SIG-M5 (cell line): ENCODE results near the gene RNF227.

ENCODE experiments used
- DNase-seq: peaks from one replicate; lab custom pipeline; 2025; lab: John Stamatoyannopoulos, UW

The RNF227 gene

DNA sequence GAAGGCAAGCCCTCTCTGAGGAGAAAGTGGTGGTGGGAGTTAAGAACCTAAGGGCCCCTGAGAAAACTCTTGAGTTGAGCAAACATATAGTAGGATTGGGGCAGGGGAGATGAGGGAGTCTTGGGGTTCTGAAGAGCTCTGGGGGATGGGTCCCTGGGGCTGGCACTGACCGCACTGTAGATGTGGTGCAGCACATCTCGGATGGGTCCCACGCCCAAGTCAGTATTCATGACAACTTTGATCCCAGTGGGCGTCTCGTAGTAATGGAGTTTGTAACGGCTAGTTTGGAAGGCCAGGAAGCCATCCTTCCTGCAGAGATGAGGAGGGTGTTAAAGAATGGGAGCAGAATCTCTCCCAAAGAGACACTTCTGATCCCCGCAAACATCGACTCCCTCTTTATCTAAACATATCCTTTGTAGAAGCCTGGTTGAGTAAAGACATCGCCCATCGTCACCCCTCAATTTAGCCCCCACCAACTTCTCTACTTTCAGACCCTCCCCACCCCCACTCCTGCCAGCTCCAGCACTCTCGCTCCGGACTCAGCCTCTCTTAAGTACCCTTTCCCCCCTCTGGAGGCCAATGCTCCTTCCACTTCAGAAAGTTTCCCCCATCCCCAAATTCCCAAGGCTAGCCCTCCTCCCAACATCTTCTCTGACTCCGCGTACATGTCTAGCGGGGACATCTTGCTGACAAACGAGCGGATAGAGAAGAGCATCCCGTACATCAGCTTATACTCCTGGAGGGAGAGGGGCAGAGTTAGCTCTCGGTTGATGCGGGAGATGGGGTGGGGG is 14.9 kb upstream of the RNF227 start:
- DNase-seq: no peak

DNA sequence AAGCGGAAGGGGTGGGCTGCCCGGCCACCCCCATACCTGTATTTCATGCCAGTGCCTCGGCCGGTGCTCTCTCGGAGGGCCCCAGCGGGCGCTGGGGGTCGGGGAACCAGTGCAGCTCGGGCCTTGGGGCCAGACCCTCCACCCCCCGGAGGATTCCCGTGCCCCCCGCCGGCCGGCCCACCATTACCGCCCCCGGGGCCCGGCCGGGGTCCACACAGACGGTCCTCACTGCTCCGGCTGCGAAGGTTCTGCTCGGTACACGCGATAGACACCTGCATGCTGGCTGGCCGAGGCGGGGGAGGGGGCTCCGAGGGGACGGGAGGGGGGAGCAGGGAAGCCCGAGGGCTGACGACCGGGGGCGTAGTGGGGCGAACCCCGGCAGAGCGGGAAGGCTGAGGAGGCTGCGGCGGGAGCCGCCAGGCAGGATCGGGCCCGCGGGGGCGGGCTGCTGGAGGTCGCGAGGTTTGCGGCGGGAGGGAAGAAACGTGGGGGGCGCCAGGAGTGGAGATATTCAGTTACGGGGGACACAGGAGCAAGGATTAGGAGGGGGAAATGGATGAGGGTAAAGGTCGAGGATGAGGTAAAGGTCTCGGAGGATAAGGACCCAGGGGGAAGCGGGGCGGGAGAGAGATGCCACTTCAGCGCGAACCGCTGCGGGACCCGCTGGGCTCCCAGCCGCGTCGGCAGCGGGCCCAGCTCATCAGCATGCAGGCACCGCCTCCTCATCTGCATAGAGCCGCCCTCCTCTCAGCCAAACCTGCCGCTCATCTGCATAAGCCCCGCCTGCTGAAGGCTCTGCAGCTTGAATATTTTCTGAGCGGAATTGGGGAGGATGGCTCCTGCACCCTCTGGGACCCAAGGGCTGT is 13.3 kb upstream of the RNF227 start, which contains the start of gene KCNAB3:
KCNAB3 (minus strand) TSS at position 699 of the 866 bp plus-strand sequence; CDS start at position 278, 421 bp downstream.
- DNase-seq: no peak

DNA sequence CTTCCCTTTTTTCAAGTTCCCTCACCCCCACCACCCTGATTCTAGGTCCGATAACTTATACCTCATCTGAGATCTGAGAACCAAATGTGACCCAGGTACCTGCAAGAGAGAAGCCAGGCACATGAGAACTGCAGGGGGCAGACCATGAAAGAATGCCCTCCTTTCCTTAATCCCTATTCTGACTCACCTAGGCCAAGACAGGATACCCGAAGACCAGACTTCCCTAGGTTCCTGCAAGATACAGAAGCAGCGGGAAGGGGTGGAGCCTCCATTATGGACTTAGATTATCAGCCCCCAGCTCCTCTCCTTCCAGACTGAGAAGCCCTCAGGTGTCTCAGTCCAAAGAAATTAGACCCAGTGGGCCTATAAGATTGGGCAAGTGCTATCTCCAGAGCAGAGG is 11.5 kb upstream of the RNF227 start:
- no peak for DNase-seq

DNA sequence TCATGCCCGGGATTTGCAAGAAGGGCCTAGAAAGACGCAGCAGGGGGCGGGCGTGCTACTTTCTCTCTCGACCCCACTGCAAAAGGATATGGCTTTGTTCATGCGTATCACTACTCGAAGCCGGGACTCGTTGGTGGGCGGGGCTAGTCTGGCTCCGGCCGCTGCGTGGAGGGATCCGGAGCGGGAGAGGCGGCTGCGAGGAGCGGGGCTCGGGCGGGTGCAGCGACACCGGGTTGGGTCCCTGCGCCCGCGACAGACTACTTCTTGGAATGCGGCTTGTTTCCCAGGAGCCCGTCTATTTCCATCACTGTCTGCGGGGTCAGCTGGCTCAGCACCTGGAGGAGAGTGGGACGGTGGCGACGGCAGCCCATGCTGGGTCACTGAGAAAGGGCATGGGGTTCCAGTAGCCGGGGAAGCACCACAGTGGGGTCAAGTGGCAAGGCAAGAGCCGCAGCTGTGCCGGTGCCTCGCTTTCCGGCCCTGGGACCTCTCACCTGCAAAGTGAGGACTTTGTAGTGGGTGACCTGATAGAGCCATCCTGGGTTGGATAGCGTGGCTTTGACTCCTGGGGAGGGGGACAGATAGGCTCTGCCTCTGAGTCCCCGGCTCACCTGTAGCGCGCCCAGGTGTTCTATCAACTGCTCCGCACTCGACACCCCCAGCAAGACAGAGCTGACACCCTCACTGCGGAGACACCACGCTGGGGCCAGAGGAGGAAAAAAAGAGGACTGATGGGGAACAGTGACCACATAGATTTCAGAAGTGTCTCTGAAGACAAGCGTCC is 6.9 kb upstream of the RNF227 start:
- no peak for DNase-seq

DNA sequence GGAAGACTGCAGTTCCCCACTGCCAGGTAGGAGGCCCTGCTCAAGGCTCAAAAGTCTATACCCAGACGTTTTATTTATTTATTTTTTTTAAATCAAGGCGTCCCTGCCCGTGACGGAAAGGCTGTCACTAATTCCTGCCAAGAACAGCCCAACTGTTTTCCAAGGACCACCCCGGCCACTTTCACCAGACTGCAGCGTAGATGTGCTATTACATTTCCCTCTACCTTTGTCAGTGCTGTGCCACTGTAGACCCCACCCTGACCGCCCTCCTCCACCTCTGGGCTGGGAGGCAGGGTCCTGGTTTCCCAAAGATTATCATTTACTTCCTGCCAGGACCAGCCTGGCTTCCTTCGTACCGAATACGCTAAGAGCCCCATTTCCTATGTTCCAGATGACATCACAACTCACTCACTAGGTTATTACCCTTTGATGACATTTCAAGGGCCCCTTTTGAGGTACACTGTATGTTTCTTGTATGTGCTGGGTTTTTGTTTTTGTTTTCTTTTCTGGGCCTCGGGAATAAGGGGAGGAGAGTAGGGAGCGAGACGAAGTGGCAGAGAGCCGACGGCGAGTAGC is 6.3 kb upstream of the RNF227 start:
- DNase-seq: no peak

DNA sequence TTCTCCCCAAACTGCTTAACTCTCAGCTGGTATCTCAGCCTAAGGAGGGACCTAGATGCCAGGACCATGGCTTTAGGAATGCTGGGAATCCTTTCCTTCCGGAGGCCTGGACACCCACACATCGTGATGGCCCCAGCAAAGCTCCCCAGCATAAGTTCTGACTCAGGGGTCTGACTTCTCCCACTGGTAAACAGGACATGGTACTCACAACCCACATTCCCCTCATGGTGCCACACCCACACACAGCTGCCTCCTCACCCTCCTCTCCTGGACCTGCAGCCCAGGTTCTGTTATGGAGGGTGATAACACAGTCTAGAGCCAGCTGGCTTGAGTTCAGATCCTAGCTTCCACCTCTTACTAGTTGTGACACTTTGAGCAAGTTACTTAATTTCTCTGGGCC is 719 bp upstream of the RNF227 start:
- DNase-seq: no peak

DNA sequence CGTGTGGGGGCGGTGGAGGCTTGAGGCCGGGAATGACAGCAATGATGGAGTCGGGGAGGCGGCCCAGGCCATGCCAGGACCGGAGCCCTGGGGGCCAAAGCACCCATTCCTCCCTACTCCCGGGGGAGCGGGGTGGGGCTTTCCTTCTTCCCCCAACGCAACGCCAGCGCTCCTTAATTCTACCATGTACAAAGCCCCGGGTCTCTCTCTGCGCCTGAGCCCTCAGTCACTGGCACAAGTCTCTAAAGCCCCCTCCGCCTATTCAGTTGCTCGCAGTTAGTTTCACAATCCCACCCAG is 245 bp upstream of the RNF227 start:
- DNase-seq: no peak

DNA sequence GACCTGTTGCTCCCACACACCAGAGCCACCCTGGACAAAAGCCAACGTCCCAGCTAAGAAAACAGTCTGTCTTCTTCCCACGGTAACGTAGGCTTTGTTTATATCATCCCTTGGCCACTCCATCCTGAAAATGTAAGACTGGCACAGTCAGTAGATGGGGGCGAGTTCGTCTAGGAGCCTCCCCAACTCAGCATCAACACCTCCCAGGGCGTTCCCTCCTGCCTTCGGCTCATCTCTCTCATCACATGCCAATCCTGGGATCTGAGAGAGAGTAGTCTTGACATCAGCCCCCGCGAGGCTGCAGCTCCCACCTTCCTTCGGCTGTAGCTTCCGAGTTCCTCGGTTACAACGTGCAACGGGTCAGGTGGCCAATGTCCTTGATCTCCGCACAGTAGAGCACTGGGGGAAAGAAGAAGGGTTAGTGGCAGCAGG is 894 bp downstream of the RNF227 start:
- DNase-seq: no peak

DNA sequence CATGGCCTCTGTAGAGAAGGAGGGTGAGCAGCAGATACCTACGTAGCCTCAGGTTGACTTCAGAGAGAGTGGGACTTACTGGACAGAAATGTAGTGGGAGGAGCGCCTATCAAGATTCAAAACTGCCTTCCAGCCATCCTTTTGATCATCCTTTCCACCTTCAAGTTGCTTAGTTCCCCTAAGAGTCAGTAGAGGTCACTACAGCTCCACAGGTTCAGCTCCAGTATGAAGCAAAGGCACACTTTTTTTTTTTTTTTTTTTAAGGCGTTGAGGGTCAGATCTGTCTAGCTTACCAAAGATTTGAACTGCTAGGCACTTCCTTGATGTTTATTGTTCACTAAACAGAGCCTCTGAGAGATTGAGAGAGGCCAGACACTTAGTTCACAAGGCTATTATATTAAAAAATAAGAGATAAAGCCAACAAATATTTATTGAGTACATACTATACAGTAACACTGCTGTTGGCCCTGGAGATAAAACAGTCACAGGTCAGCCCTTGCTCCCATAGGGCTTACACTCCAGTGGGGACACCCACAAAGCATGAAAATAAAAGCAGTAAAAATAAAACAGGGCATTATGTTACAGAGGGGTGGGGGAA is 3.1 kb downstream of the RNF227 start:
- DNase-seq: peak; percentile 40

DNA sequence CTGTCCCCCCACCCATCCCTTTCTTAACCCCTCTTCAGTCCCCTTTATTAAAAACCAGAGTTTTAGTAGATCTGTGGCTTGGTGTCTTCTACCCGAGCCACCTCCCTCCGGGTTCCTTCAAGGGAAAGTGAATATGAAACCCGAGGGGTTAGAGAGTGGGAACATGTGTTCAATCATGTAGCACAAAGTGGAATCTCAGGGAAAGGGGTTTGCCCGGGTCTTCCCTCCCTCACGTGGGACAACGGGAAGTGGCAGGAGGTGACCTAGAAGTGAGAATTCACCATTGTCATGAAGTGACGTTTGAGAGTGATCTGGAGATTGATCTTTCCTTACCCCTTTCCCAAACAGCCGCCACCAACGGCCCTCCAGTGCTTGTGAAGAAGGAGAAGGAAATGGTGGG is 5.0 kb downstream of the RNF227 start:
- DNase-seq: no peak

DNA sequence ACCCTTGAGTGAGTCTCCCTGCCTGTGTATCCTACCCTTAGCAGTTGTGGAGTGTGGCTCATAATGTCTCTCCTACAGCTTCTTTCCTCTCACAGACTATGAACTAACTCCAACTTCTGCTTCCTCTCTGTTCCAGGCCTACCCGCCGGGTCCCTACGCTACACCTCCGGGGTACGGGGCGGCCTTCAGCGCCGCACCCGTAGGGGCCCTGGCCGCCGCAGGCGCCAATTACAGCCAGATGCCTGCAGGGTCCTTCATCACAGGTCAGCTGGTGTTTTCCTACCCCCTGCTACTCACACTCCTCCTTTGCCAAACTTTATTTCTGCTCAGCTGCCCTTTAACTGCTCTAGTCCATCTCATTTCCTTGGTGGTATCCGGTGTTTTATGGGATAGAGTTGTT is 5.4 kb downstream of the RNF227 start:
- DNase-seq: no peak

DNA sequence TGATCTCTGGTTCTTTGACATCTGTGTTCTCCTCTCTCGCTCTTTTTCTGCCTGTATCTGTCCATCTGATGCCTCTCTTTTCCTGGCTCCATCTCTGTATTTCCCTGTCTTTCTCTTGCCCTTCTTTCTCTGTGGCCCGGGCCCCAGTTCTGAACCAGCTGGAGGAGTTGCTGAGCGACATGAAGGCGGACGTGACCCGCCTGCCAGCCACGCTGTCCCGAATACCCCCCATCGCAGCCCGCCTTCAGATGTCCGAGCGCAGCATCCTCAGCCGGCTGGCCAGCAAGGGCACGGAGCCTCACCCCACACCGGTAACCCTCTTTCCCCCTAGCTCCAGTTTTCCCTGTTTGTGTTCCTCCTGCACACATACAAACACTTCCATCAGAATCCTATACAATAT is 5.8 kb downstream of the RNF227 start:
- DNase-seq: no peak

DNA sequence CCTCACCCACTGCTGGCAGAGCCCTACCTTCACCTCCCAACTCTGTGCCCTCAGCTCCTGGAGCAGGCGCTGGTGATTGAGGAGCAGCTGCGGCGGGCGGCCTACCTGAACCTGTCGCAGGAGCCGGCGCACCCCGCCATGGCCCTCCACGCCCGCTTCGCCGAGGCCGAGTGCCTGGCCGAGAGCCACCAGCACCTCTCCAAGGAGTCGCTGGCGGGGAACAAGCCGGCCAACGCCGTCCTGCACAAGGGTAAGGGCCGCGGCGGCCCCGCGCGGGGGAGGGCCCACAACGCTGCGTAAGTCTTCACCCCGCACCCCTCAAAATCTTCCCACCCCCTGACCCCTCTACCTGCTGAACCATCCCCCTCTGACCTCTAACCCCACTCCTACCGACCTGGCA is 7.0 kb downstream of the RNF227 start:
- DNase-seq: no peak

DNA sequence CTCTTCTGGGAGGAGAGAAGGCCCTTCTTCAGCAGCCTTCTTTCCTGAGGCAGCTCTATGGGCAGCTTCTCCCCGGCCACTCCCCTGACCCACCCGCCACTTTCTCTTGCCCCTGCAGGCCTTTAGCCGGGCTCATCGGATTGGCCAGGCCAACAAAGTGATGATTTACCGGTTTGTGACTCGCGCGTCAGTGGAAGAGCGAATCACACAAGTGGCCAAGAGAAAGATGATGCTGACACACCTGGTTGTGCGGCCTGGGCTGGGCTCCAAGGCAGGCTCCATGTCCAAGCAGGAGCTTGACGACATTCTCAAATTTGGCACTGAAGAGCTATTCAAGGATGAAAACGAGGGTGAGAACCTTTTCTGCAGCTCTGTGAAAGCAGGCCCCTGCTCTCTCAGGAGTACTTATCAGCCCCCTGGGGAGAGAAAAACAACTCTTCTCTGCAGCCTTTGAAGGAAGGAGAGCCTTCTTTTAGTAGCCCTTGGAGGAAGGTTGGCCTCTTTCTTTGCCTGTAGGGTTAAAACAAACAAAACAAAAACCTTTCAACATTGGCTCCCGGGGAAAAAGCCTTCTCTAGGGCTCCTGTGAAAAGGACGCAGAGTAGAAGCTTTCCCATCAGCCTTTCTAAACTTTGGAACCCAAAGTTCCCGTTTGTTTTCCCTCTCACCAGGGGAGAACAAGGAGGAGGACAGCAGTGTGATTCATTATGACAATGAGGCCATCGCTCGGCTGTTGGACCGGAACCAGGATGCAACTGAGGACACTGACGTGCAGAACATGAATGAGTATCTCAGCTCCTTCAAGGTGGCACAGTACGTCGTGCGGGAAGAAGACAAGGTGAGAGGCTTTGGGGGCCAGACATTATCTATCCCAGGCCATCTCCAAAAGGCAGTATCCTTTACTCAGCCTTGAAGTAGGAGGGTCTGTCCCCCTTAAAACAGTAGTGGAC is 12.7 kb downstream of the RNF227 start:
- no peak for DNase-seq

DNA sequence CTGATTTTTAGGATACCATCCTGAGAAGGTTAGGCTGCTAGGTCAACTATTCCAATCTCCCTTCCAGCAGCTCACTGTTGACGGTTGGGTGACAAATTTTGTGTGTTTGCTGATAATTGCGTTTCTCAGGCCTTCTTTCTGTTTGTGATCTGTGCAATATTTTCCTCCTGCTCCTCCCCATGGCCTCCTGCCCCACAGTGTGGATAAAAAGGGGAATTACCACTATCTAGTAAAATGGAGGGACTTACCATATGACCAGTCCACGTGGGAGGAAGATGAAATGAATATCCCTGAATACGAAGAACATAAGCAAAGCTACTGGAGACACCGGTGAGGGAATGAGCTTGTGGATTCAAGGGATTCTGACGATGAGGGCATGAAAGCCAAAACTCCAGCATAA is 18.3 kb downstream of the RNF227 start:
- DNase-seq: no peak

DNA sequence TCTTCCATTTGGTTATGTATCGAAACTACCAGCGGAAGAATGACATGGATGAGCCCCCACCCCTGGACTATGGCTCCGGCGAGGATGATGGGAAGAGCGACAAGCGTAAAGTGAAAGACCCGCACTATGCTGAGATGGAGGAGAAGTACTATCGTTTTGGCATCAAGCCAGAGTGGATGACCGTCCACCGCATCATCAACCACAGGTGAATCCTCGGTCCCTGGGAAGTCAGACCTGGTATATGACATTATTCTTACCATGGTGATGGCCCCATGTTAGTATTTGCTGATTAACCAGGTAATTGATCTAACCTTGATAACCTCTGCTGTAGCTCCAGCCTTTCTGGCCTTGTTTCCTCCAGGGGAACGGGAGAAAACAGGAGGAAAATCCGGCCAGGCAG is 19.0 kb downstream of the RNF227 start:
- no peak for DNase-seq

DNA sequence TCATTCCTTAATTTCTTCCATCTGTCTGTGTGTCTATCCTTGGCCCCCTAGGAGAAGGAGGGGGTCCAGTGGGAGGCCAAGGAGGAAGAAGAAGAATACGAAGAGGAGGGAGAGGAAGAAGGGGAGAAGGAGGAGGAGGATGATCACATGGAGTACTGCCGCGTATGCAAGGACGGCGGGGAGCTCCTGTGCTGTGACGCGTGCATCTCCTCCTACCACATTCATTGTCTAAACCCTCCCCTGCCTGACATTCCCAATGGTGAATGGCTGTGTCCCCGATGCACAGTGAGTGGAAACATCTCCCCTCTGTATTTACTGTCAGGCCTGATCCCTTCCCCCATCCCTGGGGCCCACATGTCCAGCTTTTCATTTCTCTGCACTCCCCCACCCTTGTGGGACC is 21.2 kb downstream of the RNF227 start:
- DNase-seq: no peak

DNA sequence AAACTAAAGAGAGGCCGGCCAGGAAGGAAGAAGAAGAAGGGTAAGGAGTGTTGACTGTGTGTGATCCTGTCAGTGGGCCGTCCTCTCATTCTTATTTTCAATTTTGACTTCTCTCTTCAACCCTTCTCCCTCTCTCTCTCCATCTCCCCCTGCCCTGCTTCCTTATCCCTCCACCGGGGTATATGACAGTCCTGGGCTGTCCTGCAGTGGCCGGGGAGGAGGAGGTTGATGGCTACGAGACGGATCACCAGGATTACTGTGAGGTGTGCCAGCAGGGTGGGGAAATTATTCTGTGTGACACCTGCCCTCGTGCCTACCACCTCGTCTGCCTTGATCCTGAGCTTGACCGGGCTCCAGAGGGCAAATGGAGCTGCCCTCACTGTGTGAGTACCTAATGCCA is 21.9 kb downstream of the RNF227 start:
- no peak for DNase-seq

DNA sequence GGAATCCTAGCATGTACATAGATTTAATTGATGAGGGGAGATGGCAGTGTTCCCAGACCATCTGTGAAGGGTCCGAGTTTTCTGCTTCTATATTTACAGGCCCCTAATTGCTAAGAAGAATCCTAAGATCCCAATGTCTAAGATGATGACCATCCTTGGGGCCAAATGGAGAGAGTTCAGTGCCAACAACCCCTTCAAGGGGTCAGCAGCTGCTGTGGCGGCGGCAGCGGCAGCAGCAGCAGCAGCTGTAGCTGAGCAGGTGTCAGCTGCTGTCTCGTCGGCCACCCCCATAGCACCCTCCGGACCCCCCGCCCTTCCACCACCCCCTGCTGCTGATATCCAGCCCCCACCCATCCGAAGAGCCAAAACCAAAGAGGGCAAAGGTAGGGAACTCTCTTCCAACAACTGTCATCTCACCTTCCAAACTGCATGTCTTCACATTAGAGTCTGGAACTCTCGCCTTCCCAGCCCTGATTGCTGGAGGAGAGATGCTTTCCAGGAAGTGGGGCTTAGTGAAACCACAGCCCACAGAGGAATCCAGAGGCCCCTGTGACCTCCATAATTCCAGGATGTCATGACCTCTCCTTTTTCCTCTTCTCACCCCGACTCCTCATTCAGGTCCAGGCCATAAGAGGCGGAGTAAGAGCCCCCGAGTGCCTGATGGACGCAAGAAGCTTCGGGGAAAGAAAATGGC is 22.8 kb downstream of the RNF227 start:
- DNase-seq: no peak
